Loucy (cell line): Measurements from ENCODE around the gene PTPRO.

Experiments used
- H2AFZ ChIP-seq: fragments of 200-600 bp; sonication (generic); 2 replicates; pipeline ENCODE4 v1.6.0; 2016; ENCODE audit warnings: antibody characterized with exemption, mild to moderate bottlenecking, low read length, moderate library complexity
- H3F3A ChIP-seq: fragments of 200-600 bp; 2 replicates; pipeline ENCODE4 v1.6.0; 2016; ENCODE audit warnings: antibody characterized with exemption, low read depth, mild to moderate bottlenecking
- H3K27me3 ChIP-seq: fragments of 200-600 bp; sonication (generic); 2 replicates; pipeline ENCODE4 v1.6.1; 2014; ENCODE audit warnings: low read length, mild to moderate bottlenecking; ENCODE audit not compliant: insufficient read depth, poor library complexity, severe bottlenecking
- H3K36me3 ChIP-seq: fragments of 200-600 bp; sonication (generic); 2 replicates; pipeline ENCODE4 v1.6.1; 2016; ENCODE audit warnings: low read length; ENCODE audit not compliant: insufficient read depth
- H3K4me1 ChIP-seq: fragments of 200-600 bp; sonication (generic); 2 replicates; pipeline ENCODE4 v1.5.1; 2014; ENCODE audit warnings: low read length, mild to moderate bottlenecking; ENCODE audit not compliant: insufficient read depth, poor library complexity, severe bottlenecking
- H3K4me2 ChIP-seq: fragments of 200-600 bp; sonication (generic); 2 replicates; pipeline ENCODE4 v1.6.0; 2014; ENCODE audit warnings: antibody characterized with exemption, low read length, low read depth, mild to moderate bottlenecking; ENCODE audit not compliant: poor library complexity, severe bottlenecking
- H3K4me3 ChIP-seq: fragments of 200-600 bp; sonication (generic); 2 replicates; pipeline ENCODE4 v1.5.1; 2014; ENCODE audit warnings: low read length, mild to moderate bottlenecking, mixed read lengths; ENCODE audit not compliant: poor library complexity, severe bottlenecking
- H3K79me2 ChIP-seq: fragments of 200-600 bp; sonication (generic); 2 replicates; pipeline ENCODE4 v1.6.1; 2014; ENCODE audit warnings: low read length; ENCODE audit not compliant: insufficient read depth
- H3K9ac ChIP-seq: fragments of 200-600 bp; sonication (generic); 2 replicates; pipeline ENCODE4 v1.6.0; 2014; ENCODE audit warnings: mild to moderate bottlenecking, low read depth, low read length, moderate library complexity; ENCODE audit not compliant: poor library complexity, severe bottlenecking
- H3K9me2 ChIP-seq: fragments of 200-600 bp; sonication (generic); replicated peaks from 2 replicates; pipeline ENCODE4 v1.6.1; 2016; ENCODE audit warnings: low read depth, low read length, mixed read lengths
- H3K9me3 ChIP-seq: fragments of 200-600 bp; sonication (generic); 2 replicates; pipeline ENCODE4 v1.6.1; 2014; ENCODE audit warnings: mild to moderate bottlenecking, antibody characterized with exemption, low read length, low read depth; ENCODE audit not compliant: insufficient read depth
- H4K20me1 ChIP-seq: fragments of 200-600 bp; sonication (generic); 2 replicates; pipeline ENCODE4 v1.6.0; 2014; ENCODE audit warnings: antibody characterized with exemption, low read length, mild to moderate bottlenecking; ENCODE audit not compliant: insufficient read depth, poor library complexity, severe bottlenecking
- CTCF ChIP-seq: fragments of 200-600 bp; sonication (generic); conservative IDR thresholded peaks from 2 replicates; pipeline ENCODE4 v1.5.1; 2014; ENCODE audit warnings: mild to moderate bottlenecking, antibody characterized with exemption, low read length
- EZH2phosphoT487 ChIP-seq: fragments of 200-600 bp; IDR thresholded peaks from 2 replicates; pipeline ENCODE4 v1.6.1; 2018; ENCODE audit warnings: antibody characterized with exemption, mild to moderate bottlenecking, moderate library complexity, borderline replicate concordance

The PTPRO gene

GRCh38 chr12:15632708-15633107 lies 310.4 kb downstream of the PTPRO start:
- H3K36me3 ChIP-seq = no peaks in the 10 kb centered on the region
- no peaks in the 10 kb centered on the region for H3K9me3 ChIP-seq
- H3K4me2 ChIP-seq = no peak overlapping the region
- no peaks in the 10 kb centered on the region for H3F3A ChIP-seq
- no peak overlapping the region for H3K9ac ChIP-seq
- no peak overlapping the region for H3K4me3 ChIP-seq
- H3K27me3 ChIP-seq = no peaks in the 10 kb centered on the region
- no peaks in the 10 kb centered on the region for H4K20me1 ChIP-seq
- H3K4me1 ChIP-seq = no peaks in the 10 kb centered on the region
- H2AFZ ChIP-seq = no peak overlapping the region
- no peak for TF ChIP-seq CTCF
- no peak for TF ChIP-seq EZH2phosphoT487
- no peaks in the 10 kb centered on the region for H3K79me2 ChIP-seq
- no peaks in the 10 kb centered on the region for H3K9me2 ChIP-seq

- H3K4me2 ChIP-seq = no peak overlapping the region
- no peaks in the 10 kb centered on the region for H3K4me1 ChIP-seq
- TF ChIP-seq EZH2phosphoT487 (no peak), CTCF (no peak)
- H4K20me1 ChIP-seq = no peaks in the 10 kb centered on the region
- H3F3A ChIP-seq = no peaks in the 10 kb centered on the region
- no peak overlapping the region for H3K9ac ChIP-seq
- no peak overlapping the region for H3K4me3 ChIP-seq
- no peaks in the 10 kb centered on the region for H3K36me3 ChIP-seq
- H3K79me2 ChIP-seq = no peaks in the 10 kb centered on the region
- no peaks in the 10 kb centered on the region for H3K9me3 ChIP-seq
- H2AFZ ChIP-seq = no peak overlapping the region
- H3K27me3 ChIP-seq = no peaks in the 10 kb centered on the region
- H3K9me2 ChIP-seq = no peaks in the 10 kb centered on the region
These were observed 310.9 kb downstream of the PTPRO start for GRCh38 chr12:15633201-15633600.

GRCh38 chr12:15634010-15634683 lies 311.8 kb downstream of the PTPRO start:
- Histone ChIP-seq H3K36me3 (no peaks in the 10 kb centered on the region), H3K9me3 (no peaks in the 10 kb centered on the region), H3K79me2 (no peaks in the 10 kb centered on the region), H3K9ac (no peak overlapping the region), H3K4me1 (peaks cover 5% of the 10 kb centered on the region), H3K9me2 (no peaks in the 10 kb centered on the region), H3K4me2 (no peak overlapping the region), H3K27me3 (no peaks in the 10 kb centered on the region), H4K20me1 (no peaks in the 10 kb centered on the region), H3F3A (no peaks in the 10 kb centered on the region), H2AFZ (no peak overlapping the region), H3K4me3 (no peak overlapping the region)
- TF ChIP-seq CTCF = no peak
- TF ChIP-seq EZH2phosphoT487 = no peak
